ENCODE results near the gene SH3BP2.

SH3BP2 gene

DNA sequence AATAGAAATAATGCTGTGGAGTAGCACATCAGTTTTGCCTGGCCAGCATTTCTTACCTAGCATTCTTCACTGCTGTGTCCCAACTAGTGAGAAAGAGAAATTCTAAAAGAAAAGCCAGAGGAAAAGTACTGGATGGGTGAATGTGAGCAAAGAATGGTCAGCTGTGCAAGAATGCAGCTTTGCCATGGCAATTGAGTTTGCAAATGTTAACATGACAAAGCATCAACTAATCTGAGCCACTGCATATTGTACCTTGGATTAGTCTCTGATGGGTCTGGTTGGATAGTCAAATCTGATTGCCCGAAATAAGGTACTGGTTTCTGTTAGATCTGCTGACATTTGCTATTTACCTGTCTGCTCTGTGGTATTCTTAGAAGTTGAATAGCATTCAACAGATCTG, 89.5 kb downstream of the SH3BP2 start:
- no peak for DNase-seq

DNA sequence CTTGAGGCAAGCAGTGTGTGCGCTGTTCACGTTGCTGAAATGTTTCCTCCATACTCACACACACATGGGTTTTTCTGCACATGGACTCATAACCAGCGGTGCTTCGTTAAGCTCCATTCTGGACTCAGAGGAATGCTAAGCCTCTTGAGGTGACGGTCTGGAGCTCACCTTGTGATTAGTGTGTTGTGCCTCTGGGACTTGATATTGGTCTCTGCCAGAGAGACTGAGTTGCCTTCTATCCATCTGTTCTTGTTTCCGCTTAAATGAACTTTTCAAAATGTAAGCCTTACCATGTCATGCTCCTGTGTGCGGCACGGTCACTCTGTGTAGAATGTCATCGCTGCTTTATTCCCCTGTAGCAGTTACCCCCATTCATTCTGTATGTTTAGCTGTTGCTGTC, 93.3 kb downstream of the SH3BP2 start:
- no peak for DNase-seq

DNA sequence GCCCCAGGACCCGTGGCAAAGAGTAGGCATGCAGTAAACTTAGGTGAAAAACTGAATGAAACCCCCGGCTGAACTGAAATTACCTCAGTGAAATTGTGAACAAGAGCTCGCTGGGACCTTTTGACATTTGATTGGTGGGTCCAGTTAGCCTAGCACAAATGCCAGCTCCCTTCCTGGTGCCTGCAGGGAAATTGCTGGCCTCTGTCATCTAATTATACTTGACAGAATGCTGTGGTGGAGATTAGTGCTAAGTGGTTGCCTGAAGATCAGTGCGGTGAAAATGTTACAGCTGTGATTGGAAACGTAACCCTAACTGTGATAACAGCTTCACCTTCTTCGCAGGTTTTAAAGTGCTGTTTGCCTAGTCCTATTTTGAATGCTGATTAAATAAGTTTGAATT, 93.7 kb downstream of the SH3BP2 start:
- DNase-seq, result no peak

DNA sequence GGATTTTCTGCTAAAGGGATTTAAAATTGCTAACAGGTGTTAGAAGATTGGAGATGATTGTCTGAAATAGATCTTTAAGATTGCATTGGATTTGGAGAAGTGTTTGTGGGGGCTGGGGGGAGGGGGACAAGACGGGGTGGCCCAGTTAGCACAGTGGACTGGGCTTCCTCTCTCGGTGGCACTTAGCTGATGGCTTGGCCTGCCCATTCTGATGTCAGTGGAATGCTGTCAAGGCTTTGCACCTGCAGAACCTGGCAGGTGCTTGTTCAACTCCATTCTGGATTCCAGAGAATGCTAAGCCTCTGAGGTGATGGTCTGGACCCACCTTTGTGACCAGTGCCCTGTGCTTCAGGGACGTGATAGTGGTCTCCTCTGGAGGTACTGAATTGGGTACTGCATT, 94.5 kb downstream of the SH3BP2 start:
- no peak for DNase-seq

DNA sequence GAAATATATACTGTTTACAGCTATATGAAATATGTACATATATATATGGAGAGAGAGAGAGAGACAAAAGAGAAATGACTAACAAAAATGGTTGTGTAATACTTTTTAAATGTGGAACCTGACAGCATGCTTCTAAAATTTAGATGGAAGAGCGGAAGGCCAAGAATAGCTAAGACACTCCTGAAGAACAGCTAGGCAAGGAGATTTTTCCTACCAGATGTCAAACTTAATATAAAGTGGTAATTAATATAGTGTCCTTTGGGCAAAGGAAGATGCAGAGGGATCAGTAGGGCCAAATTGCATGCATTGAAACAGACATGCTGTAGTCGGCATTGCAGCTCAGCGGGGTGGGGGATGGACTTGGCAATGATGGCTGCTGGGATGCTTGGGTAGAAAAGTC, 96.0 kb downstream of the SH3BP2 start:
- no peak for DNase-seq

Data from NCI-H187 treated with DMSO at 0.1 percent for 48 hours (cell line).